ENCODE data around the gene PDCD10. TPM values are rescaled to one million over a fixed set of nuclear protein-coding genes. Genes with fewer than 3 reads are reported as not detected.

Gene PDCD10
- total and polyA plus RNA-seq, 2 donors (not counting 3 experiments of a cell fraction or from before 2014, with no cell fraction given), result 21.3 to 47.8 TPM

GRCh38 chr3:167716920-167717319 is 17.8 kb downstream of the PDCD10 start:
- H3K36me3 ChIP-seq (ENCODE audit: control insufficient read depth in 2 of 2, extremely low read depth in 1 of 2, insufficient read depth in 2 of 2, low read length in 2 of 2), result peaks cover 0 to 4% of the 10 kb centered on the region in 2 experiments
- peaks cover 4% of the 10 kb centered on the region for H4K20me1 ChIP-seq (replicated peaks; ENCODE audit: control insufficient read depth, extremely low read depth, insufficient read depth, low read length)
- ChIA-PET CTCF (interaction anchor here (1.0 kb wide), 1 partner anchor 32 kb away, joined by 4 read pairs; no protein-coding TSS in a partner anchor), POLR2A (no interaction called here)
- FAIRE-seq (no peak), DNase-seq (ENCODE audit: low read depth, low spot score) (no peak)
- H3K4me2 ChIP-seq (ENCODE audit: insufficient read depth, low read length), result no peak overlapping the region
- no peak overlapping the region for H3K27ac ChIP-seq (ENCODE audit: insufficient read depth, low read depth, low read length)
- H3K9me1 ChIP-seq (replicated peaks; ENCODE audit: control insufficient read depth, extremely low read depth, insufficient read depth, low read length), result no peaks in the 10 kb centered on the region
- no peak overlapping the region for H2AFZ ChIP-seq (ENCODE audit: low read depth, low read length)
- H3K4me3 ChIP-seq (replicated peaks in 1 of 3; ENCODE audit: insufficient read depth in 1 of 3, low read depth in 1 of 3, low read length in 3 of 3), result no peak overlapping the region
- dilution Hi-C loops (cut with MboI; ENCODE audit: extremely low pct_ligation_motif_present, low sequenced_read_pairs) (no loop called here), intact Hi-C loops (cut with micrococcal nuclease) (no loop called here)
- H3K4me1 ChIP-seq (ENCODE audit: control insufficient read depth, extremely low read depth, insufficient read depth, low read length), result no peaks in the 10 kb centered on the region
- TF ChIP-seq JUN (IDR thresholded peaks at IDR 0.05; ENCODE audit: borderline replicate concordance, insufficient read depth, insufficient read length, low read depth) (no peak), POLR2A (IDR thresholded peaks at IDR 0.05; ENCODE audit: low read depth, low read length) (no peak), MYC (IDR thresholded peaks at IDR 0.05; ENCODE audit: low read depth, low read length) (no peak), EZH2 (IDR thresholded peaks at IDR 0.05; ENCODE audit: borderline replicate concordance, low read depth, low read length, severe bottlenecking) (no peak), GATA2 (IDR thresholded peaks at IDR 0.05; ENCODE audit: insufficient read depth, insufficient read length, low read depth, low read length) (no peak), POLR2AphosphoS5 (IDR thresholded peaks at IDR 0.05; ENCODE audit: insufficient read depth, low read depth, low read length) (no peak)
- BruUV-seq (replicated peaks), result no TSS peak
- no peaks in the 10 kb centered on the region for H3K27me3 ChIP-seq (ENCODE audit: control insufficient read depth in 2 of 2, insufficient read depth in 2 of 2, low read length in 2 of 2)
- no peak overlapping the region for H3K9ac ChIP-seq (replicated peaks; ENCODE audit: extremely low read depth, insufficient read depth, low read length)
- H3K9me3 ChIP-seq (replicated peaks; ENCODE audit: control insufficient read depth, insufficient read depth, low read length), result no peaks in the 10 kb centered on the region
- H3K79me2 ChIP-seq (ENCODE audit: control insufficient read depth, insufficient read depth, low read length), result peaks cover 51% of the 10 kb centered on the region

- peaks cover 56% of the 10 kb centered on the region for H3K79me2 ChIP-seq (ENCODE audit: control insufficient read depth, insufficient read depth, low read length)
- DNase-seq (ENCODE audit: low read depth, low spot score) (no peak), FAIRE-seq (no peak)
- H3K9ac ChIP-seq (replicated peaks; ENCODE audit: extremely low read depth, insufficient read depth, low read length), result no peak overlapping the region
- dilution Hi-C loops (cut with MboI; ENCODE audit: extremely low pct_ligation_motif_present, low sequenced_read_pairs) (no loop called here), intact Hi-C loops (cut with micrococcal nuclease) (no loop called here)
- no TSS peak for BruUV-seq (replicated peaks)
- no peaks in the 10 kb centered on the region for H3K9me1 ChIP-seq (replicated peaks; ENCODE audit: control insufficient read depth, extremely low read depth, insufficient read depth, low read length)
- H2AFZ ChIP-seq (ENCODE audit: low read depth, low read length), result no peak overlapping the region
- no peak overlapping the region for H3K4me2 ChIP-seq (ENCODE audit: insufficient read depth, low read length)
- ChIA-PET CTCF (no interaction called here), POLR2A (no interaction called here)
- no peak overlapping the region for H3K27ac ChIP-seq (ENCODE audit: insufficient read depth, low read depth, low read length)
- no peak for TF ChIP-seq CTCF (IDR thresholded peaks at IDR 0.05; ENCODE audit: extremely low read depth in 1 of 2, insufficient read depth in 1 of 2, low read depth in 1 of 2, low read length in 2 of 2)
- TF ChIP-seq JUN (IDR thresholded peaks at IDR 0.05; ENCODE audit: borderline replicate concordance, insufficient read depth, insufficient read length, low read depth), result no peak
- TF ChIP-seq MAX (IDR thresholded peaks at IDR 0.05; ENCODE audit: insufficient read depth, insufficient read length), result no peak
- no peak for TF ChIP-seq EZH2 (IDR thresholded peaks at IDR 0.05; ENCODE audit: borderline replicate concordance, low read depth, low read length, severe bottlenecking)
- no peak for TF ChIP-seq MYC (IDR thresholded peaks at IDR 0.05; ENCODE audit: low read depth, low read length)
- no peak for TF ChIP-seq FOS (IDR thresholded peaks at IDR 0.05; ENCODE audit: borderline replicate concordance, insufficient read depth, low read length)
- no peak for TF ChIP-seq POLR2AphosphoS5 (IDR thresholded peaks at IDR 0.05; ENCODE audit: insufficient read depth, low read depth, low read length)
- TF ChIP-seq GATA2 (IDR thresholded peaks at IDR 0.05; ENCODE audit: insufficient read depth, insufficient read length, low read depth, low read length), result no peak
- no peak for TF ChIP-seq POLR2A (IDR thresholded peaks at IDR 0.05; ENCODE audit: low read depth, low read length)
- no peak overlapping the region for H3K4me3 ChIP-seq (replicated peaks in 1 of 3; ENCODE audit: insufficient read depth in 1 of 3, low read depth in 1 of 3, low read length in 3 of 3)
- H3K27me3 ChIP-seq (ENCODE audit: control insufficient read depth in 2 of 2, insufficient read depth in 2 of 2, low read length in 2 of 2), result no peaks in the 10 kb centered on the region
- no peaks in the 10 kb centered on the region for H3K9me3 ChIP-seq (replicated peaks; ENCODE audit: control insufficient read depth, insufficient read depth, low read length)
- no peaks in the 10 kb centered on the region for H4K20me1 ChIP-seq (replicated peaks; ENCODE audit: control insufficient read depth, extremely low read depth, insufficient read depth, low read length)
- no peaks in the 10 kb centered on the region for H3K4me1 ChIP-seq (ENCODE audit: control insufficient read depth, extremely low read depth, insufficient read depth, low read length)
- H3K36me3 ChIP-seq (ENCODE audit: control insufficient read depth in 2 of 2, extremely low read depth in 1 of 2, insufficient read depth in 2 of 2, low read length in 2 of 2), result peaks cover 0 to 2% of the 10 kb centered on the region in 2 experiments
These were observed 19.8 kb downstream of the PDCD10 start for GRCh38 chr3:167714871-167715270.

Data from endothelial cell of umbilical vein (primary cell).